Peyer's patch (tissue), 4 donors: ENCODE data around the gene BMP7.

Experiments used
- CTCF ChIP-seq, 6 experiments: fragments of 450-650 bp in 4 of 6; fragments of 200-600 bp in 2 of 6; sonication (generic) in 1 of 6; IDR thresholded peaks; one replicate each; pipeline ENCODE4 v1.5.1; 2017 to 2019; ENCODE audit warnings: antibody characterized with exemption in 6 of 6, mild to moderate bottlenecking in 3 of 6, moderate library complexity in 1 of 6
- POLR2A ChIP-seq, 2 donors: fragments of 450-650 bp; IDR thresholded peaks; one replicate each; pipeline ENCODE4 v1.5.1; 2017; ENCODE audit warnings: antibody characterized with exemption in 2 of 2, mild to moderate bottlenecking in 2 of 2, moderate library complexity in 2 of 2

- TF ChIP-seq CTCF (IDR thresholded peaks at IDR 0.05) (no peak), POLR2A (IDR thresholded peaks at IDR 0.05) (no peak)
Observed at GRCh38 chr20:57244627-57245214, 21.7 kb downstream of the BMP7 start.
